Peyer's patch (tissue), 4 donors: ENCODE measurements around the gene NMNAT1. TPM values are rescaled to one million over a fixed set of nuclear protein-coding genes. Genes with fewer than 3 reads are reported as not detected.
A peak's percentile ranks its signal among the peaks of the same experiment; 100 is the strongest.
"Not testable (repeated sequence)": the region's sequence is repeated elsewhere in the genome, so short reads cannot be mapped to it uniquely, and the experiment has no call there.

ENCODE experiments used
- DNase-seq, 3 donors: peaks; one replicate each; pipeline ENCODE4 v3.0.0-alpha.2; 2017 to 2019
- H3K27ac ChIP-seq, 4 donors: fragments of 200-600 bp; sonication (generic); one replicate each; pipeline ENCODE4 v1.5.1; 2016 to 2019
- H3K27me3 ChIP-seq, 2 donors: fragments of 200-600 bp; sonication (generic); one replicate each; pipeline ENCODE4 v1.5.1; 2019
- H3K36me3 ChIP-seq, 3 donors: fragments of 200-600 bp; sonication (generic); one replicate each; pipeline ENCODE4 v1.5.1; 2016 to 2019
- H3K4me1 ChIP-seq, 4 donors: fragments of 200-600 bp; sonication (generic); one replicate each; pipeline ENCODE4 v1.5.1; 2016 to 2019
- H3K4me3 ChIP-seq, 4 donors: fragments of 200-600 bp; sonication (generic); 1 replicate in 3 of 4; 2 replicates in 1 of 4; pipeline ENCODE4 v1.5.1; 2016 to 2019; ENCODE audit warnings: mild to moderate bottlenecking in 1 of 4
- H3K9me3 ChIP-seq, 4 donors: fragments of 200-600 bp; sonication (generic); one replicate each; pipeline ENCODE4 v1.5.1; 2016 to 2019; ENCODE audit warnings: mild to moderate bottlenecking in 1 of 4
- CTCF ChIP-seq, 6 experiments: fragments of 450-650 bp in 4 of 6; fragments of 200-600 bp in 2 of 6; sonication (generic) in 1 of 6; IDR thresholded peaks; one replicate each; pipeline ENCODE4 v1.5.1; 2017 to 2019; ENCODE audit warnings: antibody characterized with exemption in 6 of 6, mild to moderate bottlenecking in 3 of 6, moderate library complexity in 1 of 6
- POLR2A ChIP-seq, 2 donors: fragments of 450-650 bp; IDR thresholded peaks; one replicate each; pipeline ENCODE4 v1.5.1; 2017; ENCODE audit warnings: antibody characterized with exemption in 2 of 2, mild to moderate bottlenecking in 2 of 2, moderate library complexity in 2 of 2
- total RNA-seq, 4 donors: library from RNA; depleted of rRNA; stranded (reverse); fragments of >200 nt; gene quantifications; one replicate each; pipeline ENCODE4 v1.1.0, GENCODE V29; 2016

Gene NMNAT1
- total RNA-seq, 4 donors from 2014 or later = 5.8 to 27.9 (median 18.8) TPM

DNA sequence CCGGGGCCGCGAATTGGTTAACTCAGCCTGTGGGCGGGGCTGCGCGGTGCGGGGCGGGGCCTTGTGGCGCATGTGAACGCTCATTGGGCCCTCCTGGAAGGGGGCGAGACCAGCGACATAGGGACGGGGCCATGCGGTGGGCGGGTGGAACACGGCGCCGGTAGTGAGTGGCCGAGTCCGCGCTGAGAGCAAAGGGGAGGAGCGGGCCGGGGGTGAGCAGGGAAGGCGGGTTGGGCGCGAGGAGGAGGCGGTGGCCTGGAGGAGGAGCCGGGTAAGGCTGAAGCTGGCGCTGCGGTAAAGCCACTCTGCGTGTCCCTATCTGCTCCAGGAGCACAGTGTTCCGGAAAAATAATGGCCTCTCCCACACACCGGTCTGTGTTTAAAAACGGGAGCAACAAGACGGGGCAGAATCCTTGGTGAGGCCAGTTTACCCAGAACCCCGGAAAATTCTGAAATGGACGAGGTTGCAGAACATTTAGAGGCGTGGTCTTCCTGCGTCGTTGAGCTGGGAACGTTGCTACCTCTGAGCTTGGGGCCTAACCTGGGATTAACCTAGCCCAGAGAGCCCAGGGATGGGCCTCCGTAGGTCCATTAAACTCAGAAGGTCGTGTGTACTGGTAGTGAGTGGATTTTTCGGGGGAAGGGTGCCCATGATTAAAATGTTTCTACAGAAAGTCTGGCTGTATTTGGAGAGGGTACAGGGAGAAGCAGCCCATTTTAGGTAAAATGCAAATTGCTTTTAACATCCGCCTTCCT is 32.7 kb upstream of the NMNAT1 start:
- no peaks in the 10 kb centered on the region for H3K27me3 ChIP-seq
- DNase-seq = peak; percentile 100
- no peaks in the 10 kb centered on the region for H3K9me3 ChIP-seq
- H3K36me3 ChIP-seq = no peaks in the 10 kb centered on the region
- peaks cover 0 to 19% (median 5%) of the 10 kb centered on the region in 4 donors for H3K4me1 ChIP-seq
- TF ChIP-seq POLR2A (IDR thresholded peaks at IDR 0.05) (peak; percentile 86 to 91), CTCF (IDR thresholded peaks at IDR 0.05) (peak in 1 of 6 experiments; percentile 3)
- peak overlapping the region; percentile 44 to 61 (median 54) for H3K4me3 ChIP-seq
- H3K27ac ChIP-seq = peak overlapping the region; percentile 84 to 97 (median 91)

DNA sequence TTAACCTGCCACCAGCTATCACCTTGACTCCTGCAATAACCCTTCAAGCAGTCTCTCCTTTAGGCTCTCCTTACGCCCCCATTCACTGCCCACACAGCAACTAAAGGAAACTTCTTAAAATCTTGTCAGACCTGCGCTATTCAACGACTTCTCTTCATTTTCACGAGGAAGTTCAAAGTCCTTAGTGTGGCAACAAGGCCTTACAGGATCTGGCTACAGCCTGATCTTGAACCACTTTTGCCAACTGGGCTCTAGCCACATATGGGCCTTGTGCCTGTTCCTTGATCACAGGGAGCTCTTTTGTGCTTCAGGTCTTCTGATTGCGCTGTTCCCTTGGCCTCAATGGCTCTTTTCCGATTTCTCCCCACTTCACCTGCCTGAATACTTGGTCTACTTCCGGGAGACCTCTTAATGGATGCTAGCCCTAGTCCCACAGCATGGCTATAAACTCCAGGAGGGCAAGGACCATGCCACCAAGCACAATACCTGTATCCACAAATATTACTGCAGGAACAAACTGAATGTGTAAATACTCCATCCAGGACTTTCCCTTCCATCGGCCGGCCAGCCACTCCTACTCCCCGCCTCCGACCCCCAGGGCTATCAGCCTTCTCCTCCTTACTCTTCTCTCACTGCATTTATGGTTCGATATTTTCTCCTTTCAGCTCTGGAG is 30.9 kb upstream of the NMNAT1 start:
- no peak for DNase-seq
- no peaks in the 10 kb centered on the region for H3K27me3 ChIP-seq
- H3K9me3 ChIP-seq = no peaks in the 10 kb centered on the region
- H3K36me3 ChIP-seq = no peaks in the 10 kb centered on the region
- TF ChIP-seq POLR2A (IDR thresholded peaks at IDR 0.05) (no peak), CTCF (IDR thresholded peaks at IDR 0.05) (no peak)
- no peak overlapping the region for H3K4me3 ChIP-seq
- H3K4me1 ChIP-seq = peaks cover 0 to 19% (median 5%) of the 10 kb centered on the region in 4 donors
- peak overlapping the region in 1 of 4 donors; percentile 57 for H3K27ac ChIP-seq

DNA sequence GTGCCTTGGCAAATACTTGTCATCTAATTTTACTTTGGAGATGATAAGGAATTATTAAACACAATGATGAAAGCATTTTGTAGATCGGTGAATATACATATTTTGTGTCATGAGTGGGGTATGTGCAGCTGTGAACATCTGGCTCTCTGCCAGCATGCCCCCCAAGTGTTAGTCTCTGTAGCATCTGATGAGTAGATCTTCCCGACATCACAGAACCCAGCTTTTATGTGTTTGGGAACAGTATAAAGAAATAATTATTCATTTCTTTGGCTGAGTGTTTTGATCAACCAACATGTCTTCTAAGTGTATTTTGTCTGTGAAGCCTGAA is 28.7 kb upstream of the NMNAT1 start:
- no peak for DNase-seq
- TF ChIP-seq CTCF (IDR thresholded peaks at IDR 0.05) (peak in 1 of 6 experiments; percentile 67), POLR2A (IDR thresholded peaks at IDR 0.05) (no peak)
- no peaks in the 10 kb centered on the region for H3K27me3 ChIP-seq

DNA sequence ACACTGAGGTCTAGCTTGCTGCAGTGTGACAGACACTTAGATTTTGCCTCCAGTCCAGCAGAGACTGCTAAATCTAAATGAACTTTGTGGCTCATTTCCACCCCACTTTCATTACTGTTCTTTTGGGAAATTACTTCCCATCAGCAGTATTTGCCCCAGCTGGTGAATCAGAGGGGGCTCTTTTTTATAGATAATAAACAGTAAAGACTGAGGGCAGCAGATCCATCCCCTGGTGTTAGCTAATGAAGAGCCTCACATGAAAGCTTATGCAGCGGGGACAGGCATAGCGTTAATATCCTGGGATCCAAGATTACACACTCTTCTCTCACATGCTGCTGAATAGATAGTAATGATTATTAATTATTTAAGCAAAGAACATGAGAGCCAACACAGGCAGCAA is 26.8 kb upstream of the NMNAT1 start:
- Histone ChIP-seq H3K9me3 (no peaks in the 10 kb centered on the region), H3K4me3 (no peak overlapping the region), H3K4me1 (peaks cover 0 to 2% (median 0%) of the 10 kb centered on the region in 4 donors), H3K36me3 (no peaks in the 10 kb centered on the region), H3K27ac (no peak overlapping the region), H3K27me3 (no peaks in the 10 kb centered on the region)
- DNase-seq = no peak
- TF ChIP-seq CTCF (IDR thresholded peaks at IDR 0.05) = no peak
- no peak for TF ChIP-seq POLR2A (IDR thresholded peaks at IDR 0.05)

More for the DNA sequence above, 28.7 kb upstream of the NMNAT1 start:
- no peaks in the 10 kb centered on the region for H3K9me3 ChIP-seq
- H3K36me3 ChIP-seq = no peaks in the 10 kb centered on the region
- H3K4me1 ChIP-seq = peaks cover 0 to 7% (median 0%) of the 10 kb centered on the region in 4 donors
- no peak overlapping the region for H3K4me3 ChIP-seq
- H3K27ac ChIP-seq = no peak overlapping the region

- not testable (repeated sequence) for H3K4me1 ChIP-seq, H3K4me3 ChIP-seq, DNase-seq, H3K36me3 ChIP-seq, H3K27me3 ChIP-seq, H3K27ac ChIP-seq, H3K9me3 ChIP-seq
Observed at GRCh38 chr1:9917495-9917894, 25.8 kb upstream of the NMNAT1 start.

- no peak for DNase-seq
- Histone ChIP-seq H3K36me3 (no peaks in the 10 kb centered on the region), H3K27ac (no peak overlapping the region), H3K9me3 (no peaks in the 10 kb centered on the region), H3K4me1 (no peaks in the 10 kb centered on the region), H3K4me3 (no peak overlapping the region), H3K27me3 (no peaks in the 10 kb centered on the region)
- TF ChIP-seq POLR2A (IDR thresholded peaks at IDR 0.05) (no peak), CTCF (IDR thresholded peaks at IDR 0.05) (no peak)
Observed at GRCh38 chr1:9917901-9918300, 25.4 kb upstream of the NMNAT1 start.
